Activated T-cell treated with anti-CD3 and anti-CD28 coated beads, Interleukin-2, amount 50 U/mL, for 4 hours (primary cell): ENCODE measurements around the gene TRIP13. TPM values are rescaled to one million over a fixed set of nuclear protein-coding genes. Genes with fewer than 3 reads are reported as not detected.
A peak's percentile ranks its signal among the peaks of the same experiment; 100 is the strongest.

Experiments used
- ATAC-seq, 2 donors: fragments of 200-7000 bp; cut with Tn5 transposase; one replicate each; pipeline ENCODE4 v1.10.0; 2021
- DNase-seq: peaks from one replicate; pipeline ENCODE4 v3.0.0-alpha.2; 2020
- H3K27me3 Mint-ChIP-seq: one replicate; pipeline ENCODE4 v1.8.0; 2021; ENCODE audit warnings: low read depth, mixed read lengths
- H3K36me3 Mint-ChIP-seq: one replicate; pipeline ENCODE4 v1.8.0; 2022; ENCODE audit warnings: mixed read lengths; ENCODE audit not compliant: insufficient read depth
- H3K4me1 Mint-ChIP-seq: one replicate; pipeline ENCODE4 v1.8.0; 2021; ENCODE audit warnings: low read depth, mixed read lengths
- H3K4me3 Mint-ChIP-seq: one replicate; pipeline ENCODE4 v1.8.0; 2021; ENCODE audit warnings: mild to moderate bottlenecking, moderate library complexity, mixed read lengths
- H3K9me3 Mint-ChIP-seq: one replicate; pipeline ENCODE4 v1.8.0; 2021; ENCODE audit warnings: mixed read lengths
- total RNA-seq, 3 donors: library from RNA; stranded (reverse); gene quantifications; one replicate each; pipeline ENCODE4 v1.2.1, GENCODE V29; 2021

The TRIP13 gene
- total RNA-seq, 3 donors from 2014 or later = 11.2 to 21.5 (median 18.5) TPM

- Mint-ChIP-seq H3K4me3 (no peak overlapping the region), H3K4me1 (peaks cover 19% of the 10 kb centered on the region), H3K27me3 (peaks cover 32% of the 10 kb centered on the region), H3K9me3 (no peaks in the 10 kb centered on the region), H3K36me3 (no peaks in the 10 kb centered on the region)
- DNase-seq (no peak), ATAC-seq (no peak)
Measured at GRCh38 chr5:958701-959571, 66.3 kb downstream of the TRIP13 start.

GRCh38 chr5:959581-960531 is 67.2 kb downstream of the TRIP13 start:
- peaks cover 30% of the 10 kb centered on the region for H3K27me3 Mint-ChIP-seq
- H3K36me3 Mint-ChIP-seq = no peaks in the 10 kb centered on the region
- ATAC-seq = no peak
- H3K9me3 Mint-ChIP-seq = no peaks in the 10 kb centered on the region
- H3K4me1 Mint-ChIP-seq = peaks cover 25% of the 10 kb centered on the region
- peak overlapping the region; percentile 26 for H3K4me3 Mint-ChIP-seq
- DNase-seq = no peak

GRCh38 chr5:960551-960950 is 67.9 kb downstream of the TRIP13 start:
- ATAC-seq (no peak), DNase-seq (no peak)
- Mint-ChIP-seq H3K36me3 (no peaks in the 10 kb centered on the region), H3K4me3 (peak overlapping the region; percentile 26), H3K4me1 (peaks cover 27% of the 10 kb centered on the region), H3K9me3 (no peaks in the 10 kb centered on the region), H3K27me3 (peaks cover 32% of the 10 kb centered on the region)

- H3K4me3 Mint-ChIP-seq = no peak overlapping the region
- no peak for ATAC-seq
- no peaks in the 10 kb centered on the region for H3K36me3 Mint-ChIP-seq
- peaks cover 33% of the 10 kb centered on the region for H3K27me3 Mint-ChIP-seq
- DNase-seq = no peak
- no peaks in the 10 kb centered on the region for H3K9me3 Mint-ChIP-seq
- peaks cover 27% of the 10 kb centered on the region for H3K4me1 Mint-ChIP-seq
Measured at GRCh38 chr5:961002-961710, 68.5 kb downstream of the TRIP13 start.

- no peak for ATAC-seq
- Mint-ChIP-seq H3K36me3 (no peaks in the 10 kb centered on the region), H3K9me3 (no peaks in the 10 kb centered on the region), H3K4me1 (peaks cover 26% of the 10 kb centered on the region), H3K27me3 (peaks cover 34% of the 10 kb centered on the region), H3K4me3 (no peak overlapping the region)
- no peak for DNase-seq
Measured at GRCh38 chr5:961711-962240, 69.1 kb downstream of the TRIP13 start.

GRCh38 chr5:962386-962785 is 69.7 kb downstream of the TRIP13 start:
- Mint-ChIP-seq H3K27me3 (peaks cover 37% of the 10 kb centered on the region), H3K36me3 (no peaks in the 10 kb centered on the region), H3K9me3 (no peaks in the 10 kb centered on the region), H3K4me1 (peaks cover 20% of the 10 kb centered on the region), H3K4me3 (no peak overlapping the region)
- no peak for DNase-seq
- no peak for ATAC-seq

GRCh38 chr5:962801-963200 is 70.1 kb downstream of the TRIP13 start:
- ATAC-seq (no peak), DNase-seq (no peak)
- H3K36me3 Mint-ChIP-seq = no peaks in the 10 kb centered on the region
- peaks cover 41% of the 10 kb centered on the region for H3K27me3 Mint-ChIP-seq
- H3K9me3 Mint-ChIP-seq = no peaks in the 10 kb centered on the region
- H3K4me3 Mint-ChIP-seq = no peak overlapping the region
- peaks cover 16% of the 10 kb centered on the region for H3K4me1 Mint-ChIP-seq

- peaks cover 46% of the 10 kb centered on the region for H3K27me3 Mint-ChIP-seq
- no peaks in the 10 kb centered on the region for H3K36me3 Mint-ChIP-seq
- peaks cover 14% of the 10 kb centered on the region for H3K4me1 Mint-ChIP-seq
- ATAC-seq (peak in 1 of 2 donors; percentile 24), DNase-seq (no peak)
- no peaks in the 10 kb centered on the region for H3K9me3 Mint-ChIP-seq
- H3K4me3 Mint-ChIP-seq = peak overlapping the region; percentile 55
Measured at GRCh38 chr5:963310-963672, 70.6 kb downstream of the TRIP13 start.

- Mint-ChIP-seq H3K4me1 (peaks cover 14% of the 10 kb centered on the region), H3K4me3 (peak overlapping the region; percentile 55), H3K9me3 (no peaks in the 10 kb centered on the region), H3K27me3 (peaks cover 50% of the 10 kb centered on the region), H3K36me3 (no peaks in the 10 kb centered on the region)
- ATAC-seq (peak; percentile 87 to 91), DNase-seq (no peak)
Measured at GRCh38 chr5:963673-964531, 71.2 kb downstream of the TRIP13 start.

GRCh38 chr5:964821-965220 is 72.1 kb downstream of the TRIP13 start:
- Mint-ChIP-seq H3K4me3 (no peak overlapping the region), H3K27me3 (peaks cover 60% of the 10 kb centered on the region), H3K9me3 (no peaks in the 10 kb centered on the region), H3K36me3 (no peaks in the 10 kb centered on the region), H3K4me1 (peaks cover 16% of the 10 kb centered on the region)
- DNase-seq = no peak
- ATAC-seq = no peak

GRCh38 chr5:965604-966344 is 73.1 kb downstream of the TRIP13 start:
- Mint-ChIP-seq H3K9me3 (no peaks in the 10 kb centered on the region), H3K4me1 (peaks cover 16% of the 10 kb centered on the region), H3K4me3 (no peak overlapping the region), H3K27me3 (peaks cover 62% of the 10 kb centered on the region), H3K36me3 (no peaks in the 10 kb centered on the region)
- no peak for ATAC-seq
- no peak for DNase-seq

GRCh38 chr5:966345-966710 is 73.6 kb downstream of the TRIP13 start:
- Mint-ChIP-seq H3K4me1 (peaks cover 16% of the 10 kb centered on the region), H3K27me3 (peaks cover 66% of the 10 kb centered on the region), H3K36me3 (no peaks in the 10 kb centered on the region), H3K4me3 (no peak overlapping the region), H3K9me3 (no peaks in the 10 kb centered on the region)
- DNase-seq = no peak
- ATAC-seq = no peak

GRCh38 chr5:966941-967340 is 74.3 kb downstream of the TRIP13 start:
- peaks cover 66% of the 10 kb centered on the region for H3K27me3 Mint-ChIP-seq

More at GRCh38 chr5:966941-967340, 74.3 kb downstream of the TRIP13 start:
- Mint-ChIP-seq H3K4me1 (peaks cover 16% of the 10 kb centered on the region), H3K4me3 (no peak overlapping the region), H3K36me3 (no peaks in the 10 kb centered on the region), H3K9me3 (no peaks in the 10 kb centered on the region)
- no peak for ATAC-seq
- DNase-seq = no peak
